GM21717 (cell line): ENCODE measurements around the gene LAMA2.

ENCODE experiments used
- ATAC-seq: cut with Tn5 transposase; IDR thresholded peaks from one replicate; pipeline ENCODE4 v1.9.1; 2021; ENCODE audit warnings: mild to moderate bottlenecking, moderate library complexity; ENCODE audit not compliant: unreplicated experiment

Gene LAMA2

DNA sequence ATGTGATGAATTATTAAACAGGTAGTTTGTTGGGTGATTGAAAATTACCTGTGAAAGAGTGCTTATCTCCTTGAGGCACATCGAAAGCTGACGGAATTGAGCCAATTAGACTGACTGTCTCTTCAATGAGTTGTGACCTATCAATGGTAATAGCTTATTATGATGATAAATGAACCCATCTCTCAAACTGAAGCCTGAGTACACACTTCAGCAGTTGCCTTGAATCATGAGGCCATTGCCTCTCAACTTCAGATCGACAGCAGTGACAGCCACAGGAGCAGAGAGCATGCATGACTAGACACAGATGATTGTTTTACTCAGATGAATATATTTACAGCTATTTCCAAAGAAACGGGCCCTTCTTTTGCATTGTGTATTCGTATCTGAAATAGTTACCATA lies 323.9 kb downstream of the LAMA2 start:
- ATAC-seq: no peak

DNA sequence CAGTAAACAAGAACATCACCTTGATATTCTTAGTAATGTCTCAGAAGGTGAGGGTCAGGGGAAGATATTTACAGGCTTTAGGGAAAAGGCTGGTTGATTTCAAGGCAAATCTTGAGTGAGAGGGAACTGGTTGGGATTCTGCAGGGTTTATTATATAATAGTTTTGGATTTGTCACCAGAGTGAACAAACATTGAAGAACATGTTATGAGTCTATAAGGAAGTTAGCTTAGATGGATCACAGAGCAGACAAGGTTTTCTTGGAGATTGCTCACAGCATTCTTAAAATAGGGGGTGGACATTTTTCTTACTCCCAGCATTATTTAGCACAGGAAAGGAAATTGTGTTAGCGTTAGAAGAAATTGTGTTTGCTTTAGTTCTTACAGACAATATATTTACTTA lies 324.9 kb downstream of the LAMA2 start:
- ATAC-seq: no peak

GRCh38 chr6:129208415-129209034 lies 325.6 kb downstream of the LAMA2 start:
- no peak for ATAC-seq

DNA sequence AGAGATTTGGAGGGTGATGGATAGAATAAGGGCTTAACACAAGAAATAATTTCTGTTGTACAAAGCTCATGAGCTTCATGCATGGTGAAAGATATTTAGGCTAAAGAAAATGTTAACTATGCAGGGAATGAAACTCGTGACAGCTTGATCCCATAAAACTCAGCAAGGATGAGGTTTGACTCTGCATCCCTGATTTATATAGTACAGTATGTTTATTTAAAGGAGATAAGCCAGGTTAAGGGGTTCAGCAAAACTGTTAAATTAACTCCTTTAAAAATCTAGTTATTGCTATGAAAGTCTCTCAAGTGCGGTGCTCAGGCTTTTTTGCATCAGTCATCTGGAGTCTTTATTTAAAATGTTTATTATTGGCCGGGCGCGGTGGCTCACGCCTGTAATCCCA lies 326.4 kb downstream of the LAMA2 start:
- ATAC-seq: no peak

GRCh38 chr6:129210684-129211083 lies 327.7 kb downstream of the LAMA2 start:
- no peak for ATAC-seq

DNA sequence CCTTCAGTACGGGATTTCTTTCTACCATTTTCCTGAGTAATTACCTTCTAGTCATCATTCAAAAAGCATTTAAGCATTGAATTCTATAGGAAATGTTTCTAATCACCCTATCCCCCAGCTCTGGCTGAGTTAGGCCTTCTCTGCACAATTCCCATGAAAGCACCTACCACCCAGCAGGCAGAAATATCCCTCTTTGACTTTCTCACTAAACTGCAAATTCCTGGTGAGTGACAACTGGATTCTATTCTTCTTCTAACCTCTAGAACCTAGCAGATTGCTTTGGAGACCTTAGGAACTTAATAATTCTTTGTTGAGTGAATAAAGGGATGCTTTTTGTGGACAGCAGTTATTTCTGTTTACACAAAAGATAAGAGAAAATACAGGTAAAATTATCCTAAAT lies 328.7 kb downstream of the LAMA2 start:
- ATAC-seq: no peak

DNA sequence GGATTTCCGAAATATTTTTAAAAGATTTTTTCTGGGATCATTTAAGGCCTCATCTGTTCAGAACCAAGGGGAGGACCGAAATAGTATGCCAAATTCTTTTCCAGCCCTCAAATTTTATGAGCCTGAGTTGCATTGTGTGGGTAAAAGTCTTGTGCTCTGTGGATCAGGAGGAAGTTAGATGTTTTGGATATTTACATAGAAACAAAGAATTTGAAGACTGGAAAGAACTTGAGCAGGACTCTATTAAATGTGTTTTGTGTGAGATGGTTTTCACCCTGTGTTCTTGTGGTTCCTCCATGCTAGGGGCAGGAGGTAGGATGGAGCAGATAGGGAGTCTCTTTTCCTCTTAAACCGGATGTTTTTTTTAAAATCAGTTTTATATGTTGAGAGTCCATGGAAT lies 329.1 kb downstream of the LAMA2 start:
- no peak for ATAC-seq

DNA sequence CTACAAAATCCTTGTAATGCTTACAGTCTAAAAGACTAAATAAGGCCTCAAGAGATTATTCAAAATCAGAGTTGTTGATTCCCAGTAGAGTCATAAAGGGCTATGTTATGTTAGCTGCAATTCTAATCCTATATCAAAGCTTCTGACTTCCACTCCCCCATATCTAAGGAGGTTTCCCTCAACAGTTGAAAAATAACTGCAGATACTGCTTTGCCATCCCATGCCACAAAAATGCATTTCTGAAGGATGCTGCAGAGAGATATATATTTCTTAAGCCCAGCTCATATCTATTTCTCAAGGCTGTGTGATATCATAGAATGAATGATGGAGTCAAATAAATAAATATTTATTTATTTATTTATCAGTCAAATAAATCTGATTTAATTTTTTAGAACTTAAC lies 332.3 kb downstream of the LAMA2 start:
- no peak for ATAC-seq

- ATAC-seq: no peak
Observed at GRCh38 chr6:129215916-129216520, 333.1 kb downstream of the LAMA2 start.

- ATAC-seq: no peak
Observed at GRCh38 chr6:129217701-129218100, 334.8 kb downstream of the LAMA2 start.

DNA sequence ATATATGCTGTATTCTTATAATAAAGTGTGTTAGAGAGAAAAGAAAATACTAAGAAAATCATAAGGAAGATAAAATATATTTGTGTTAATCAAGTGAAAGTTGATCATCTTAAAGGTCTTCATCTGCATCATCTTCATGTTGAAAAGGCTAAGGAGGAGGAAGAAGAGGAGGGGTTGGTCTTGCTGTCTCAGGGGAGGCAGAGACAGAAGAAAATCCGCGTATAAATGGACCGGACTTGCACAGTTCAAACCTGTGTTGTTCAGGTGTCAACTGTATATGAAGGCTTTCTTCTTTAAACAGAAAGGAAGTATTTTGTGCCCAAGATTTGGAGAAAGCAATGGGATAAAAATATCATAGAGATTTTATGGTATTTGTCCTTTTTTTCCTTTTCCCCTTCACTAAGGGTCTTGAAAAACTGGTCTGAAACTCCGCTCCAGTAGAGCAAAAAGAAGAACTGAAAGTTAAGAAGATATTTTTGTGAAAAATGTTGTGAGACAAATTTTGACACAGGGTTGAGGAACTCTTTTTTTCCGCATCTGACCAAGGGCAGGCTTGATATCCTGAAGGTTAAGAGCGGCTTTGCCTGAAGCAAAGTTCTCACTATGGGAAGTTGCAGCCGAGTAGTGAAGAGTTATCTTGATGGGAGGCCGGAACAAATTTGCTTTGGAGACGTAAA lies 350.7 kb downstream of the LAMA2 start:
- peak; percentile 72 for ATAC-seq

DNA sequence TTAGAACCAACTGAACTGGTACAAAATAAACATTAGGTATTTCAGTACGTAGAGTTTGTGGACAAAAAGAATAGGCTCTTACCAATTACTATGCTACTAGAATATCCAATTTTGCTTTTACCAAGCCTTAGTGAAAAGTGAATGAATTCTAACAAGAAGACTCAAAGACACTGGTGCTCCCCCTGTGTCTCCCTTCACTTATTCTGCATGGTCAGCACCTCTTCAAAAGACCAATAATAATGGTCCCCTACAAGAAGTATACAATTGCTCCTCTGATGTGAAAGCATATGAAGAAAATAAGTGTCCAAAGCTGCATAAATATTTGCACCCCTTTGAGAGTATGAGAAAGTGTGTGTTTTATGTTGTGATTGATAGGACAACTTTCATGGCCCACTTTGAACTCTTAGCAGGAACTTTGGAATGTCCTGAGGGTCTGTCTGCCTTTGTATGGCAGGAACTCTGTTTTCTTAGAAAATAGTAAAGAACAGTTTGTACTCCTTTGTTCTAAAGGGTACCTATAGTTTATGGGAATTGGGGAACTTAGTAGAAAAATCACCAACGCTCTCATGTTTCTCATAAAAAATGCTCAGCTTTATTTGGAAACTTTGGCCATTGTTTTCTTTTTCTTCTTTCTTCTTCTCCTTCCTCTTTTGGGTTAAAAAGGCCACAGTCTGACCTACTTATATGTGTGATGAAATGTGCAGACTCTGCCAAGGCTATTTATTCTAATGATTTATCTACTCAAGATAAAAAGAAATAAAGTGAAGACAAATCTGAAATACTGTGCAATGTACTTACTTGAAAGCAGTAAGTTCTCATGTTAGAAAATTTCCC lies 352.4 kb downstream of the LAMA2 start:
- ATAC-seq: no peak

- peak; percentile 91 for ATAC-seq
Observed at GRCh38 chr6:129236001-129236517, 353.1 kb downstream of the LAMA2 start.

DNA sequence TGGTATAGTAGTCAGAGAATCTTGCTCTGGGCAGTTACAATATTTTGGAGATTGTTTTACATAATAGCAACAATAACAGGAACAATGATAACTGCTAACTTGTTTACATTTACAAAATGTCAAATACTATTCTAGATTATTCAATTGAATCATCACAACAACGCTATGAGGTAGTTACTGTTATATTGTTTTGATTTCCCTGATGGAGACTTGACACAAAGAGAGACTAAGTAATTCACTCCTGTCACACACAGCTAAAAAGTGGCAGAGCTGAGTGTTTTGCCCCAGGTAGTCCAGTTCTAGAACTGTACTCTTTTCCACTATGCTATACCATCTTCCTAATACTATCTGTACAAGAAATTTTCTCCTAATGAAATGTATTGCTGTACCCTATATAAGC lies 356.1 kb downstream of the LAMA2 start:
- no peak for ATAC-seq

GRCh38 chr6:129239825-129240491 lies 357.0 kb downstream of the LAMA2 start:
- no peak for ATAC-seq

DNA sequence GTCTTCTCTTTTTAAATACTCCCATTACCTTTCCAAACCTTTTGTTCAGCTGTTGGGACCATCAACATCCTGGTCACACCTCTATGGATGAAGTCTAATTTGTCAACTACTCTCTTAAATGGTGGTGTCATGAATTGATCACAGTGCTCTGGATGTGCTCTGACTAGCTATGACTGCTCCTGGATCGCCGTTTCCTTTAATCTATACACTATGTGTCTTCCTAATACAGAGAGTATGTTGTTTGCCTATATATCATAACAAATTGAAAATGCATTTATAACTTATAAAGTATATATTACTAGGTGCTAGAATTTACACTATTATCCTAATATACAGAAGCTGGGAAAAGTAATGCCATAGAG lies 357.5 kb downstream of the LAMA2 start:
- ATAC-seq: no peak

DNA sequence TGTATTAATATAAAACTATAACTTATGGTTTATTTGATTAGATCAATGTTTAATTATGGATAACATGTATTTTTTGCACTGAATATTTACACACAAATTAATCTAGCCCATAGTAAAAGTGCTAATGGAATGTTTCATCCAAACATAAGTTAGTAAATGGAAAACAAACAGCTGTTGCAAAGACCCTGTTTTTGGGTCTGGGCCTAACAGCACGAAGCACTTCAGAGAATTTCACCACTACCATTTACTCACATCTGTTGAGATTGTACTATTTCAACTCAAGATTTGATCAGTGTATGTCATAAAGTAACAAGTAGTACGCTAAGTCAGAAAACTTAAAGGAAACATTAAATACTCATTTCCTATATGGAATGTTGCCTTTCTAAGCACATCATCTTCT lies 359.6 kb downstream of the LAMA2 start:
- no peak for ATAC-seq

GRCh38 chr6:129243377-129243776 lies 360.4 kb downstream of the LAMA2 start:
- no peak for ATAC-seq

- no peak for ATAC-seq
Observed at GRCh38 chr6:129248946-129249345, 366.0 kb downstream of the LAMA2 start.

DNA sequence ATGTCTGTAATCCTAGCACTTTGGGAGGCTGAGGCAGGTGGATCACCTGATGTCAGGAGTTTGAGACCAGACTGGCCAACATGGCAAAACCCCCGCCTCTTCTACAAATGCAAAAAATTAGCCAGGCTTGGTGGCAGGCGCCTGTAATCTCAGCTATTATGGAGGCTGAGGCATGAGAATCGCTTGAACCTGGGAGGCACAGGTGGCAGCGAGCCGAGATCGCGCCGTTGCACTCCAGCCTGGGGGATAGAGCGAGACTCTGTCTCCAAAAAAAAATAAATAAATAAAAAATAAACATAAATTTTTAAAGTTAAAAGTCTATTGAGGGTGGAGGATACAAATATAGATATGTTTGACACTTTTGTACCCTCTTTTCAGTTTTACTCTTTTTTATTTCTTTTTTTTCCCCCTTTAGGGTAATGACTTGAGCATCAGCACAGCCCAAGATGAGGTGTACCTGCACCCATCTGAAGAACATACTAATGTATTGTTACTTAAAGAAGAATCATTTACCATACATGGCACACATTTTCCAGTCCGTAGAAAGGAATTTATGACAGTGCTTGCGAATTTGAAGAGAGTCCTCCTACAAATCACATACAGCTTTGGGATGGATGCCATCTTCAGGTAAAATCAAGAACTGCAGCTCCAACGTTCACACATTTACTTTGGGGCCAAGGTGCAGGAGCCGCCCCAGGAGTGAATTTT lies 368.9 kb downstream of the LAMA2 start:
- peak; percentile 93 for ATAC-seq
